ENCODE measurements around the gene PCSK4. TPM values are rescaled to one million over a fixed set of nuclear protein-coding genes. Genes with fewer than 3 reads are reported as not detected.
A peak's percentile ranks its signal among the peaks of the same experiment; 100 is the strongest.

The PCSK4 gene
- total RNA-seq, 1 donor from 2014 or later: 37.7 TPM

DNA sequence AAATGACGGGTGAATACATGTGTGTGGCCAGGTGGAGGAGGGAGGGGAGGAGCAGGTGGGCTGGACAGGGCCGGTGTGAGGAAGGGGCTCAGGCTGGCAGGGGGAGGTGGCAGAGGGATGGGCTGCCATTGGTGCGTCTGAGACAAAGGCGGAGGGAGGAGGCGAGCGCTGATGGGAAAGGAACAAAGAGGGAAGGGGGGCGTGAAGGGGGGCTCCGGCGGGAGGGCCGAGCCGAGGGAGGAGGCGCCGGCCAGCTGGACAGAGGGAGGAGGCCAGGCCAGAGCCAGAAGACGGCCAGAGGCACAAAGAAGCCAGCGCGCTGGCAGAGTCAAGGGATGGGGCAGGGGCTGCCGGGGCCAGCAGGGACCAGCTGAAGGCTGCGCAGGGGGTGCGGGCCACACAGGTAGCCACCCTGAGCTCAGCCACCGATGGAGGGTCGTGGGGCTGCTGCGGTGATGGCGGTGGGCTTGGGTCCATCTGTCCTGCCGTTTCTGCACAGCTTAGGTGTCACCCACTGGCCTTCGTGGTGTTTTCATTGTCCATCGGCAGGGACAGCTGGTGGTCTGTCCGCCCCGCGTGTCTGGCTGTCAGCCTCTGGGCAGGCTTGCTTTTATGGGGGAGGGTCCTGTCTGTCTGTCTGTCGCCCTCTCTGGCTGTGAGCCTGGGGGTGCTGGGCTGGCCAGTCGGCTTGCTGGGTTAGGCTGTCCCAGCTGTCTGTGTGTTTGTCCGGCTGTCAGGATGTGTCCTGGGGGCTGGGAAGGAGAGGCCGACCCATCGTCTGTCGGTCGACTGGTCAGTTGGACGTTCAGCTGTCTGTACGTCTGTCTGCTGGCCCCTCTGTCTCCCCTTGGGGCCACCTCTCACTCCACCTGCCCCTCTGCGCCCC lies 38.0 kb downstream of the PCSK4 start:
- no peak for DNase-seq (ENCODE audit: low spot score, unreplicated experiment)
- H3K4me1 Mint-ChIP-seq (ENCODE audit: low read depth): no peaks in the 10 kb centered on the region
- no peak overlapping the region for H3K4me3 Mint-ChIP-seq (ENCODE audit: low read depth)
- H3K9me3 Mint-ChIP-seq (ENCODE audit: low read depth): no peaks in the 10 kb centered on the region
- TF ChIP-seq, protein P1, sequence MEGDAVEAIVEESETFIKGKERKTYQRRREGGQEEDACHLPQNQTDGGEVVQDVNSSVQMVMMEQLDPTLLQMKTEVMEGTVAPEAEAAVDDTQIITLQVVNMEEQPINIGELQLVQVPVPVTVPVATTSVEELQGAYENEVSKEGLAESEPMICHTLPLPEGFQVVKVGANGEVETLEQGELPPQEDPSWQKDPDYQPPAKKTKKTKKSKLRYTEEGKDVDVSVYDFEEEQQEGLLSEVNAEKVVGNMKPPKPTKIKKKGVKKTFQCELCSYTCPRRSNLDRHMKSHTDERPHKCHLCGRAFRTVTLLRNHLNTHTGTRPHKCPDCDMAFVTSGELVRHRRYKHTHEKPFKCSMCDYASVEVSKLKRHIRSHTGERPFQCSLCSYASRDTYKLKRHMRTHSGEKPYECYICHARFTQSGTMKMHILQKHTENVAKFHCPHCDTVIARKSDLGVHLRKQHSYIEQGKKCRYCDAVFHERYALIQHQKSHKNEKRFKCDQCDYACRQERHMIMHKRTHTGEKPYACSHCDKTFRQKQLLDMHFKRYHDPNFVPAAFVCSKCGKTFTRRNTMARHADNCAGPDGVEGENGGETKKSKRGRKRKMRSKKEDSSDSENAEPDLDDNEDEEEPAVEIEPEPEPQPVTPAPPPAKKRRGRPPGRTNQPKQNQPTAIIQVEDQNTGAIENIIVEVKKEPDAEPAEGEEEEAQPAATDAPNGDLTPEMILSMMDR (IDR thresholded peaks at IDR 0.05; ENCODE audit: unreplicated experiment): no peak
- H3K27ac Mint-ChIP-seq: no peak overlapping the region
- peaks cover 48% of the 10 kb centered on the region for H3K27me3 Mint-ChIP-seq
- H3K36me3 Mint-ChIP-seq (ENCODE audit: insufficient read depth): no peaks in the 10 kb centered on the region

DNA sequence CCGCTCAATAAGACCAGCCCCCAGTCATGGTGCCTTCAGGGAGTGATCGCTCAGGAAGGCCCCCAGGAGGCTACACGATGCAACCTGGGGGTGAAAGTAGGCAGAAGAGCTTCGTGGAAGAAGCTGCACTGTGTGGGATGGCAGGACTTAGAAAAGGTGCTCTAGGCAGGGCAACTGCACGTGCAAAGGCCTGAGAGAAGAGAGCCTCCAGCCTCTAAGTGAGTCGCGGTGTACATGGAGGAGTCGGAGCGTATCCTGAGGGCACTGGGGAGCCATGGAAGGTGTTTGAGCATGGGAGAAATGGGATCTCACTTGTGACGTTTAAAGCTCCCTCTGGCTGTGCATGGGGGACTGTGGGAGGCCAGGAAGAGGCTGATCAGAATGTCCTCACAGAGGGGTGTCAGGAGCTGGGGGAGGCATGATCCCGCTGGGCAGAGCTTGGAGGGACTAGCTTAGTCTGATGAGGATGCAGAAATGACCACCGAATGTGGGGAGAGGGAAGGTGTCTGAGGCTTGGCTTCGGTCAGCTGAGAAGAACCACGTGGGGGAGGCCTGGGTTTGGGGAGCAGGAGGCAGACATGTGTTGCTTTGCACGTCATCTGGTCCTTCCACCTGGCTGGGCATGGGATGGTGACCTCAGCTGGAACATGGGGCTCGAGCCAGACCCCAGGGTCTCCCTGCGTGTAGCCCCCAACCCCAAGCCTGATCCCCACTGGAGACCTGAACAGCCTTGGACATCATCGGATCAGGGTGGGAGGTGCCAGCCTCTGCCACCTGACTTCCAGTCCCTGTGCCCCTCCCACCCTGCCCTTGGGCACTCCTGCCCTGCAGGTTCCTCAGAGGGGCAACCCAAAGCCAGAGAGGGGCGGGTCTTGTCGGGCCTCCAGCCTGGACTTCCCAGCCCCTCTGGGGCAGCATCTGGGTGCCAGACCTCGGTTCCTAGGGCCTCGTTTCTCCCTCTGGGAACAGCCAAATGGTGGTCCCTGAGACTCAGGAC lies 39.1 kb downstream of the PCSK4 start:
- no peak for DNase-seq (ENCODE audit: low spot score, unreplicated experiment)
- no peaks in the 10 kb centered on the region for H3K9me3 Mint-ChIP-seq (ENCODE audit: low read depth)
- H3K27me3 Mint-ChIP-seq: peaks cover 49% of the 10 kb centered on the region
- H3K4me3 Mint-ChIP-seq (ENCODE audit: low read depth): no peak overlapping the region
- TF ChIP-seq, protein P1 (IDR thresholded peaks at IDR 0.05; ENCODE audit: unreplicated experiment): no peak
- H3K36me3 Mint-ChIP-seq (ENCODE audit: insufficient read depth): no peaks in the 10 kb centered on the region
- no peaks in the 10 kb centered on the region for H3K4me1 Mint-ChIP-seq (ENCODE audit: low read depth)
- H3K27ac Mint-ChIP-seq: no peak overlapping the region

DNA sequence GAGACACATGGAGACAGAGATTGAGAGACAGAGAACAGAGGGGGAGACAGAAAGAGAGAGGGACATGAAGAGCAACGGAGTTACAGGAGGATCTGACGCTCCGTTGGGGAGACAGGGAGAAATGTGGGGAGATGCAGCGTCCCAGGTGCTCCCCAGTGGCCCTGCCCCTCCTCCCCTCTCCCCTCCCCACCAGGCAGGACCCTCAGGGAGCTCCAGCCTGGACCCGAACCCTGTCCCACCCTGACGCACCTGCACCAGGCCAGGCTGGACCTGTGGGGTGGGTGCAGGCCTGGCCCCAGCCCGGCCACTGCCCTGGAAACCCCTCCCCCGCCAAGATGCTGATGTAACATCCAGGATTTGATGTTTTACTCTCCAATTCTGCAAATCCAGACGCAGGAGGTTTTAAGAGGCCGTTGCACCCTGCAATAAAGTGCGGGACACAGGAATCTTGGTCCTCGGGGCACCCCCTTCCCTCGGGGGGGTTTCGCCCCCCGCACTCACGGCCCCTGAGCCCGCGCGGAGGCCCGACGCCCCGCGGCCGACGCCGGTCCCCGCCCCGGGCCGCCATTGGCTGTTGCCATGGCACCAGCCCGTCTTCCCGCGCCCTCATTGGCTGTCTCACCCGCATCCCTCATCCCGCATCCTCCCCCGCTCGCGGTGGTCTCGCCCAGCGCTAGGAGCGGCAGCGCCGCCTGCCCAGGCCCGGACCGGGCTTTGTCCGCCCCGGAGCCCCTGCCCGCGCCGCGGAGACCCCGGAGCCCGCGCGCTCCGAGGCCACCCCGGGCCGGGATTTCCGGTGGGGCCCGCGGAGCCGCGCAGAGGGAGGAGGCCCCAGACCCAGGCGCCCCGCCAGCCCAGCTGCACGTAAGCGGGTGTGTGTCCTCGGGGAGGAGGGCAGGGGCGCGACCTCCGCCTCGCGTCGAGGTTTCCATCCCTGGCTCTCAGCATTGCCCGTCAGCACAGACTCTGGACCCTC lies 40.4 kb downstream of the PCSK4 start, which contains the start of gene APC2:
TSS of gene APC2 (plus strand) at position 655 of the 976 bp plus-strand sequence. CDS start 2,881 bp downstream, outside the sequence.
- H3K36me3 Mint-ChIP-seq (ENCODE audit: insufficient read depth): no peaks in the 10 kb centered on the region
- no peak for DNase-seq (ENCODE audit: low spot score, unreplicated experiment)
- H3K4me3 Mint-ChIP-seq (ENCODE audit: low read depth): no peak within 1 kb of the TSS
- H3K9me3 Mint-ChIP-seq (ENCODE audit: low read depth): no peaks in the 10 kb centered on the region
- TF ChIP-seq, protein P1 (IDR thresholded peaks at IDR 0.05; ENCODE audit: unreplicated experiment): no peak
- no peak within 1 kb of the TSS for H3K27ac Mint-ChIP-seq
- peaks cover 42% of the 10 kb centered on the region for H3K27me3 Mint-ChIP-seq
- no peaks in the 10 kb centered on the region for H3K4me1 Mint-ChIP-seq (ENCODE audit: low read depth)

DNA sequence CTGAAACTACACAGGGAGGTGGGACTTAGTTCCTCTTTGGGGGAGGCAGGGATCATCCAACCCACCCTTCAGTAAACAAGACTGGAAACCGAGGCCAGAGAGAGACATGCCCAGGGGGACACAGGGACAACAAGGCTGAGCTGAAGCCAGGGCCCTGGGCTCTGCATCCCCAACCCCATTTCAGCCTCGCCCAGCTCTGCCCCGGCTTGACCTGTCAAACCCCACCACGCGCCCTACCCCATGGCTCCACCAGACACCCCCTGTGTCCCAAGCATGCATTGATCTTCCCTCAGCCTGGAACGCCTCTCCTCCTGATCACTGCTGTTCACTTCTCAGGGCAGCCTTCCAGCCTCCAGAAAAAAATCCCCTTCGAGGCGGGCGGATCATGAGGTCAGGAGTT lies 42.2 kb downstream of the PCSK4 start:
- Mint-ChIP-seq H3K27me3 (peaks cover 36% of the 10 kb centered on the region), H3K9me3 (ENCODE audit: low read depth) (no peaks in the 10 kb centered on the region), H3K36me3 (ENCODE audit: insufficient read depth) (no peaks in the 10 kb centered on the region), H3K4me1 (ENCODE audit: low read depth) (no peaks in the 10 kb centered on the region), H3K27ac (no peak overlapping the region), H3K4me3 (ENCODE audit: low read depth) (peak overlapping the region; percentile 26)
- no peak for DNase-seq (ENCODE audit: low spot score, unreplicated experiment)
- TF ChIP-seq, protein P1 (IDR thresholded peaks at IDR 0.05; ENCODE audit: unreplicated experiment): no peak

Data from progenitor cell of endocrine pancreas (in vitro differentiated cells).